MG63 (cell line): ENCODE measurements around the gene CYP4X1. TPM values are rescaled to one million over a fixed set of nuclear protein-coding genes. Genes with fewer than 3 reads are reported as not detected.
"Not testable (repeated sequence)": the region's sequence is repeated elsewhere in the genome, so short reads cannot be mapped to it uniquely, and the experiment has no call there.

Experiments
- DNase-seq: peaks from one replicate; pipeline ENCODE4 v3.0.0-alpha.2; 2020
- H3K27me3 ChIP-seq: fragments of 250-450 bp; sonication (Bioruptor Pico); 2 replicates; pipeline ENCODE4 v1.5.1; 2020; ENCODE audit warnings: mild to moderate bottlenecking, moderate library complexity
- H3K36me3 ChIP-seq: fragments of 250-450 bp; sonication (Bioruptor Pico); 2 replicates; pipeline ENCODE4 v1.5.1; 2020; ENCODE audit warnings: mild to moderate bottlenecking, moderate library complexity
- H3K4me3 ChIP-seq: fragments of 250-450 bp; sonication (Bioruptor Pico); 2 replicates; pipeline ENCODE4 v1.5.1; 2020; ENCODE audit warnings: mild to moderate bottlenecking, moderate library complexity
- H3K9me3 ChIP-seq: fragments of 250-450 bp; sonication (Bioruptor Pico); 2 replicates; pipeline ENCODE4 v1.5.1; 2020; ENCODE audit warnings: mild to moderate bottlenecking, moderate library complexity
- total RNA-seq: library from RNA; depleted of rRNA; stranded (reverse); fragments of >200 nt; shearing (Covaris generic); gene quantifications from 2 replicates; pipeline ENCODE4 v1.2.3, GENCODE V29; 2014; ENCODE audit warnings: low replicate concordance; rRNA removed

Gene CYP4X1
- total RNA-seq, 1 experiment from 2014 or later: 1.3 TPM

GRCh38 chr1:47031585-47031984 is 8.1 kb downstream of the CYP4X1 start:
- no peaks in the 10 kb centered on the region for H3K9me3 ChIP-seq
- no peaks in the 10 kb centered on the region for H3K36me3 ChIP-seq
- H3K27me3 ChIP-seq: no peaks in the 10 kb centered on the region
- H3K4me3 ChIP-seq: no peak overlapping the region
- peak; percentile 58 for DNase-seq

GRCh38 chr1:47036764-47037163 is 13.3 kb downstream of the CYP4X1 start:
- no peaks in the 10 kb centered on the region; the same call in 1 of the 2 replicates for H3K9me3 ChIP-seq
- H3K36me3 ChIP-seq: no peaks in the 10 kb centered on the region
- DNase-seq: no peak
- no peak overlapping the region for H3K4me3 ChIP-seq
- peaks cover 3% of the 10 kb centered on the region for H3K27me3 ChIP-seq

- no peak for DNase-seq
- no peaks in the 10 kb centered on the region for H3K27me3 ChIP-seq
- no peak overlapping the region for H3K4me3 ChIP-seq
- no peaks in the 10 kb centered on the region for H3K9me3 ChIP-seq
- H3K36me3 ChIP-seq: no peaks in the 10 kb centered on the region
Observed at GRCh38 chr1:47059376-47059775, 35.9 kb downstream of the CYP4X1 start.

GRCh38 chr1:47067097-47067594 is 43.7 kb downstream of the CYP4X1 start, which contains the start of gene CYP4Z1:
Gene CYP4Z1 (plus strand): TSS chr1:47067231. CDS start chr1:47067491, 260 bp downstream.
- H3K27me3 ChIP-seq: 0 out of 2 replicates have a peak, but pooled peaks cover 2% of the 10 kb centered on the region
- no peak for DNase-seq
- no peak within 1 kb of the TSS for H3K4me3 ChIP-seq
- no peaks in the 10 kb centered on the region for H3K36me3 ChIP-seq
- no peaks in the 10 kb centered on the region for H3K9me3 ChIP-seq

- H3K4me3 ChIP-seq, H3K9me3 ChIP-seq, H3K27me3 ChIP-seq, H3K36me3 ChIP-seq, DNase-seq: not testable (repeated sequence)
Observed at GRCh38 chr1:47069080-47069479, 45.6 kb downstream of the CYP4X1 start.

- H3K27me3 ChIP-seq, DNase-seq, H3K4me3 ChIP-seq, H3K36me3 ChIP-seq, H3K9me3 ChIP-seq: not testable (repeated sequence)
Observed at GRCh38 chr1:47069509-47069908, 46.0 kb downstream of the CYP4X1 start.

- DNase-seq, H3K36me3 ChIP-seq, H3K27me3 ChIP-seq, H3K4me3 ChIP-seq, H3K9me3 ChIP-seq: not testable (repeated sequence)
Observed at GRCh38 chr1:47089356-47089755, 65.9 kb downstream of the CYP4X1 start.

- H3K27me3 ChIP-seq, H3K36me3 ChIP-seq, H3K4me3 ChIP-seq, DNase-seq, H3K9me3 ChIP-seq: not testable (repeated sequence)
Observed at GRCh38 chr1:47091476-47091875, 68.0 kb downstream of the CYP4X1 start.

Other genes starting within 250 kb of the CYP4X1 start
- gene CYP4B1, start 224.6 kb upstream of the CYP4X1 start, total RNA-seq: not detected in 2 replicates
- not detected in 2 replicates for gene CYP4A11, start 82.2 kb upstream of the CYP4X1 start, total RNA-seq
- not detected in 2 replicates for gene CYP4Z1, start 43.6 kb downstream of the CYP4X1 start, total RNA-seq
- gene CYP4A22, start 113.8 kb downstream of the CYP4X1 start, total RNA-seq: not detected in 2 replicates
- not detected in 2 replicates for gene PDZK1IP1, start 166.4 kb downstream of the CYP4X1 start, total RNA-seq
- not detected in 2 replicates for gene TAL1, start 208.6 kb downstream of the CYP4X1 start, total RNA-seq